OCI-M2 (cell line): ENCODE data around the gene LRIT2.

Experiments used
- DNase-seq: peaks from one replicate; lab custom pipeline; 2025; ENCODE audit not compliant: unreplicated experiment; lab: John Stamatoyannopoulos, UW

The LRIT2 gene

GRCh38 chr10:84205853-84206525 lies 19.4 kb downstream of the LRIT2 start:
- no peak for DNase-seq

- no peak for DNase-seq
Measured at GRCh38 chr10:84205049-84205852, 20.1 kb downstream of the LRIT2 start.

- no peak for DNase-seq
Measured at GRCh38 chr10:84204610-84205009, 20.7 kb downstream of the LRIT2 start.

- no peak for DNase-seq
Measured at GRCh38 chr10:84204122-84204521, 21.2 kb downstream of the LRIT2 start.

GRCh38 chr10:84202349-84202748 lies 23.0 kb downstream of the LRIT2 start:
- DNase-seq, result no peak

GRCh38 chr10:84201682-84202081 lies 23.7 kb downstream of the LRIT2 start:
- no peak for DNase-seq

GRCh38 chr10:84201244-84201606 lies 24.1 kb downstream of the LRIT2 start:
- no peak for DNase-seq

GRCh38 chr10:84200537-84201243 lies 24.7 kb downstream of the LRIT2 start:
- no peak for DNase-seq

- DNase-seq, result no peak
Measured at GRCh38 chr10:84198206-84198915, 27.0 kb downstream of the LRIT2 start.

GRCh38 chr10:84197643-84198042 lies 27.7 kb downstream of the LRIT2 start:
- no peak for DNase-seq

- DNase-seq, result no peak
Measured at GRCh38 chr10:84196941-84197340, 28.4 kb downstream of the LRIT2 start.

GRCh38 chr10:84196083-84196482 lies 29.3 kb downstream of the LRIT2 start:
- DNase-seq, result no peak

GRCh38 chr10:84195044-84195830 lies 30.1 kb downstream of the LRIT2 start:
- no peak for DNase-seq

- no peak for DNase-seq
Measured at GRCh38 chr10:84194424-84195043, 30.8 kb downstream of the LRIT2 start, which contains the start of gene CDHR1. Gene CDHR1 (plus strand): TSS chr10:84194537. CDS start chr10:84194761, 224 bp downstream.

GRCh38 chr10:84193846-84194423 lies 31.4 kb downstream of the LRIT2 start:
- DNase-seq, result no peak

GRCh38 chr10:84193327-84193726 lies 32.0 kb downstream of the LRIT2 start:
- DNase-seq, result no peak

GRCh38 chr10:84191106-84191505 lies 34.2 kb downstream of the LRIT2 start:
- DNase-seq, result no peak

- DNase-seq, result no peak
Measured at GRCh38 chr10:84190621-84191020, 34.7 kb downstream of the LRIT2 start.

- no peak for DNase-seq
Measured at GRCh38 chr10:84188815-84189214, 36.5 kb downstream of the LRIT2 start.
